ENCODE results near the gene HIVEP3.

DNA sequence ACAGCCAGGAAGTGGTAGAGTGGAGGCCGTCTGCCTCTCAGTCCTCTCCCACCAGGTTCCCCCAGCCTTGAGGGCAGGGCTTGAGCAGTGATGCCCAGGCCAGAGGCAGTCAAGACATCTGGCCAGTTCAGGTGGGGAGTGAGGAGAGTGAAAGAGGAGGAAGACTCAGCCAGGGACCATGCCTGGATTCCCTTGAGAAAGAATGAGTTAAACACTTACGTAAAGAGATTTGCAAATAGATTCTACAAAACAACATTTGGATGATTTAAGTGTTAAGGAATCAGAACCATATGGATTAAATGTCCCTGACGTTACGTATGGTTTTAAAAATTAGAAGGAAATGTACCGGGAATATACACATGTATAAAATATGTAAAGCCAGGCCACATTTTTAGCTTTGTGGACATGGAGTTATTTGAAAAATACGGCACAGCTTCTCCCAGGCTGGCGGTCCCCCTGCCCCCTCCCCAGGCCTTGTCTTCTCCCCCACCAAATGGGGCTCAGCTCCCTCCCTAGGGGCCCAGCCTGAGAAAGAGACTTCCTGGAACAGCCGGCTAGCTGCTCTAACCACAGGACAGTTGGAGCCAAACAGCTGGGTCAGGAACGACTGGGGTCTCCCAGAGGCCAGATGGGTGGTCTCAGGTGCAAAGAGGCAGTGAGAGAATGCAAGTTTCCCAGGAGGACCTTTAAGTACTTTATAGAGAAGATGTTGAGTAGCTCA lies 245.9 kb downstream of the HIVEP3 start:
- TF ChIP-seq, protein P1, sequence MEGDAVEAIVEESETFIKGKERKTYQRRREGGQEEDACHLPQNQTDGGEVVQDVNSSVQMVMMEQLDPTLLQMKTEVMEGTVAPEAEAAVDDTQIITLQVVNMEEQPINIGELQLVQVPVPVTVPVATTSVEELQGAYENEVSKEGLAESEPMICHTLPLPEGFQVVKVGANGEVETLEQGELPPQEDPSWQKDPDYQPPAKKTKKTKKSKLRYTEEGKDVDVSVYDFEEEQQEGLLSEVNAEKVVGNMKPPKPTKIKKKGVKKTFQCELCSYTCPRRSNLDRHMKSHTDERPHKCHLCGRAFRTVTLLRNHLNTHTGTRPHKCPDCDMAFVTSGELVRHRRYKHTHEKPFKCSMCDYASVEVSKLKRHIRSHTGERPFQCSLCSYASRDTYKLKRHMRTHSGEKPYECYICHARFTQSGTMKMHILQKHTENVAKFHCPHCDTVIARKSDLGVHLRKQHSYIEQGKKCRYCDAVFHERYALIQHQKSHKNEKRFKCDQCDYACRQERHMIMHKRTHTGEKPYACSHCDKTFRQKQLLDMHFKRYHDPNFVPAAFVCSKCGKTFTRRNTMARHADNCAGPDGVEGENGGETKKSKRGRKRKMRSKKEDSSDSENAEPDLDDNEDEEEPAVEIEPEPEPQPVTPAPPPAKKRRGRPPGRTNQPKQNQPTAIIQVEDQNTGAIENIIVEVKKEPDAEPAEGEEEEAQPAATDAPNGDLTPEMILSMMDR (IDR thresholded peaks at IDR 0.05), result no peak
- TF ChIP-seq POLR2AphosphoS5 (IDR thresholded peaks at IDR 0.05), result no peak
